Adrenal gland (tissue), 5 donors: ENCODE measurements around the gene GALE.

Source experiments
- POLR2A ChIP-seq, 2 donors: fragments of 450-650 bp; IDR thresholded peaks; one replicate each; pipeline ENCODE4 v1.6.1; 2017; ENCODE audit warnings: antibody characterized with exemption in 2 of 2, mild to moderate bottlenecking in 2 of 2, moderate library complexity in 1 of 2
- TF ChIP-seq, protein P1 (sequence below), 6 experiments: fragments of 450-650 bp in 4 of 6; fragments of 200-600 bp in 2 of 6; sonication (generic) in 1 of 6; IDR thresholded peaks; 1 replicate in 5 of 6; 2 replicates in 1 of 6; pipeline versions ENCODE4 v1.5.1 to v1.8.0; 2016 to 2021; ENCODE audit warnings: antibody characterized with exemption in 6 of 6, mild to moderate bottlenecking in 2 of 6, moderate library complexity in 1 of 6
- donor health status: DM: no; HTN: no; CAD: no.

DNA sequence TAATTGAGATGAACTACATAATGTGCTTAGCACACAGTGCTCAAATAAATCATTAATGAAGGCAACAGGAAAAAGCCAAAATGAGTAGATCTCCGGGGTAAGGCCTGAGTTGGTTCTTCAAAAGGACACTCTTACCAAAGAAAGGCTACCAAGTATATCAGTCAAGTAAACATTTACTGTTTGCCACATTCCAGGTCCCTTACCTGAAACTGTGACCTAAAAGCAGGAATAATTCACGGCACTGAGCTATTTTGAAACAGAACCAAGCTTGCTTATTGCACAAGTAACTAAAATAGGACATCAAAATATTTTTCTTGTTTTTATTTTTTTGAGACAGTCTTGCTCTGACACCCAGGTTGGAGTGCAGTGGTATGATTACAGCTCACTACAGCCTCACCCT is 24.3 kb downstream of the GALE start:
- TF ChIP-seq, protein P1, sequence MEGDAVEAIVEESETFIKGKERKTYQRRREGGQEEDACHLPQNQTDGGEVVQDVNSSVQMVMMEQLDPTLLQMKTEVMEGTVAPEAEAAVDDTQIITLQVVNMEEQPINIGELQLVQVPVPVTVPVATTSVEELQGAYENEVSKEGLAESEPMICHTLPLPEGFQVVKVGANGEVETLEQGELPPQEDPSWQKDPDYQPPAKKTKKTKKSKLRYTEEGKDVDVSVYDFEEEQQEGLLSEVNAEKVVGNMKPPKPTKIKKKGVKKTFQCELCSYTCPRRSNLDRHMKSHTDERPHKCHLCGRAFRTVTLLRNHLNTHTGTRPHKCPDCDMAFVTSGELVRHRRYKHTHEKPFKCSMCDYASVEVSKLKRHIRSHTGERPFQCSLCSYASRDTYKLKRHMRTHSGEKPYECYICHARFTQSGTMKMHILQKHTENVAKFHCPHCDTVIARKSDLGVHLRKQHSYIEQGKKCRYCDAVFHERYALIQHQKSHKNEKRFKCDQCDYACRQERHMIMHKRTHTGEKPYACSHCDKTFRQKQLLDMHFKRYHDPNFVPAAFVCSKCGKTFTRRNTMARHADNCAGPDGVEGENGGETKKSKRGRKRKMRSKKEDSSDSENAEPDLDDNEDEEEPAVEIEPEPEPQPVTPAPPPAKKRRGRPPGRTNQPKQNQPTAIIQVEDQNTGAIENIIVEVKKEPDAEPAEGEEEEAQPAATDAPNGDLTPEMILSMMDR (IDR thresholded peaks at IDR 0.05), result no peak
- TF ChIP-seq POLR2A (IDR thresholded peaks at IDR 0.05), result no peak
